HTR-8/SVneo (cell line): ENCODE results near the gene C5orf58.
A peak's percentile ranks its signal among the peaks of the same experiment; 100 is the strongest.

Source experiments
- DNase-seq: peaks from one replicate; pipeline ENCODE4 v3.0.0; 2011; ENCODE audit warnings: low spot score, mixed read lengths; ENCODE audit not compliant: insufficient read length
- FAIRE-seq: peaks from 2 replicates; lab custom pipeline; 2011; peaks lifted over from hg19 to GRCh38; lab: Jason Lieb, UNC

The C5orf58 gene

GRCh38 chr5:170252109-170252508 lies 19.3 kb downstream of the C5orf58 start:
- DNase-seq: no peak
- FAIRE-seq: no peak

DNA sequence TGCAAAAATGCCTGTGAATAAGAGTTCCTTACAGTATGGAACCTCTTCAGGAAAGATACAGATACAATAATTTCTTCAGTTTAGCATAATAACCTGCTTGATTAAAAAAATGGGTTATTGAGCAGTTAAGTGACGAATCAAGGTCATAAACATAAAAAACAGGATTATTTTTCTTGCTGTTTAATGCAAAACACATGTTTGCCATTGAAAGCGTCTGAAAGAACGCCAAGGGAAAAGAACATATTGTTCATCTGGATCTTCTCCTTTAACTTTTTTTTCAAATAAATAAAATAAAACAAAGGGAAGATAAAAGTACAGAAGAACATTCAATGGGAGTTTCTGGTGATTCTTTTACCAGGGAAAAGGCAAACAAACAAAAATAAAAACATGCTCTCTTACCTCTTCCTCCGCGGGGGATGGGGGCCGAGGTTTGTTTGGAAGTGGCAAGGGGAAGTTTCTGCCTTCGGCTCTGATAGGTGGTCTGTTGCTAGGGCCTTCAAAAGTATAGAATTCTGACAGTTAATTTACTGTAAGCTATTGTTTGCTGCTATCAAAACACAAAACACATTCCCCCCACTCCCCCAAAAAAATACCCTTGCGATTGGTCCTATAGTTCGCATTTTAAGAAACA lies 20.1 kb downstream of the C5orf58 start:
- no peak for FAIRE-seq
- DNase-seq: no peak

- FAIRE-seq: no peak
These were observed 21.3 kb downstream of the C5orf58 start for GRCh38 chr5:170254056-170254455.

GRCh38 chr5:170256571-170256970 lies 23.8 kb downstream of the C5orf58 start:
- no peak for FAIRE-seq
- DNase-seq: no peak

More at GRCh38 chr5:170254056-170254455, 21.3 kb downstream of the C5orf58 start:
- DNase-seq: no peak

GRCh38 chr5:170257370-170257769 lies 24.6 kb downstream of the C5orf58 start:
- no peak for DNase-seq
- FAIRE-seq: no peak

DNA sequence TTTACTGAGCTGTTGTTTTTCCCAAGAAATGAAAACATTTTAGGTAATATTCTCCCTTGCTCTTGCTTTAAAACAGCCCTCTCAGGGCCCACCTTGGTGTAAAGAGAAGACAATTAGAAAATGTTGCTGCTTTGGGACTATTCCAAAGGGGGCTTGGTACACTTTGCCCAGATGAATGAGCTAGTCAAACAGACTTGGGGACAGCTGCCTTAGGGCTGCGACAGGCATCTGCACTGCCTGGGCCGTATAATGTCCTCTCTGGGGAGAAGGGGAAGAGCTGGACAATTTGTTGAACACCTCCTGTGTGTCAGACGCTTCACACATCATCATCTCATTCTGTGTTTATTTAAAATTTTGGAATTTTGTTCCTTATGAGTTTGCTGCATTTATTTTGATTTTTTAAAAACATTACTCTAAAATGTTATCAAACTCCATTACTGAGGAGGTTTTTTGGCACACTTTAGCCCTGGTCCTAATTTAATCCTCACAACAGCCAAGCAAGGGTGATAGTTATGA lies 28.8 kb downstream of the C5orf58 start:
- FAIRE-seq: no peak
- DNase-seq: no peak

DNA sequence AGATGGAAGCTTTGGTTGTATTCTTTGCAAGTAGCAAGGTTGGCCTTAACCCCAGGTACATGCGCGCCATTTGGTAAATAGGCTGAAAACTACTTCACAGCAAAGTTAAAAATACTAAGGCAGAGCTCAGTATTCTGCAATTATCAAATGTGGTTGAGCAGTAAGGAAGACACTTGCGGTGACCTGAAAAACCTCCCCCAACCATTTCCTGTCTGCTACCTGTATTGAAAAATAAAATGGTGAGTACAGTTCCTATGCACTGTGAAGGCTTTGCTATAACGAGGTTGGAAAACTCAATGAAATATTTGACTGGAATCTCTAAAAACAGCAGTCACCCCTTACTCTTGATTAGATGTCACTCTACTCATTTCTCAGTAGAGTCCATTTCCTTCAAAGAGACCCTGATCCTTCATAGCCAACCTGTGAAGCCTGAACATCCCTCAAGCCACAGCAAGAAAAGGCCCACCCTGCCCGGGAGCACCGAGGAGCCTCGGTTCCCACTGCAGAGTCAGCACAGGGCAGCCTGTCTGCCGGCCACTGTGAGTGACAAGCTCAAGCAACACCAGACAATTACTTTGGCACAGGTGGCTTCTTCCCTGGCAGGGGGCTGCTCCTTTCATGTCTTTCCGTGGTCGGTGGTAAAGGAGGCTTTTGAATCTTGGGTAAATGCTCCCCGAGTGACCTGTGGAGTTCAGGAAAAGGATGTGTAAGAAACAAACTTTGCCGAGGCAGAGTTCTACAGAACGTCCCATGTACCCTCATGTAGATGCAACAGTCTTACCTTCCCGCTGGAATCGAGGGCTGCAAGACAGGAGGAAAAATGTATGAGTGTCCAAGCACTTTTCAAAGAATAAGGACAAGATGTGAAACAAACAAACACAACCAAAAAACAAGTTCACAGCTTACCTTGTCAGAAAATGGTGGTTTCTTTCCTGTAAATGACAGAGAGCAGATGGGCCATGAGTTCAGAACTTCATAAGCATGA lies 29.6 kb downstream of the C5orf58 start:
- FAIRE-seq: no peak
- DNase-seq: no peak

DNA sequence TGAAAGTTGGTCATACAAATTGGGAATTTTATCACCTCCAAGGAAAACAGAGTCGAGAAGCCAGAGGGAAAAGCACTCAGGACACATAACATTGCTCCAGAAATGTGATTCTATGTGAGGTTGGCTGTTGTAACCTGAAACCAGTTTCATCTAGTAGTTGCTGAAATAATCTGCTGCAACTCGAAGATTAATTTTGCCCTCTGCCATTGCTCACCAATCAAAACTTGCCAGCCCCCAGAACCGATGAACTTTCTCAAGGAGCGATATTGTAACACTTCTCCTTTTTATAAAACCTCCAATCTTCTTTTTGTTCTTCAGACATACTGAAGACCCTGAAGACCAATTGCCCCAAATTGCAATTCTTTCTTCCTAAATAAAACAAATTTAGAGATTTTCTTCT lies 31.1 kb downstream of the C5orf58 start:
- no peak for FAIRE-seq
- DNase-seq: no peak

DNA sequence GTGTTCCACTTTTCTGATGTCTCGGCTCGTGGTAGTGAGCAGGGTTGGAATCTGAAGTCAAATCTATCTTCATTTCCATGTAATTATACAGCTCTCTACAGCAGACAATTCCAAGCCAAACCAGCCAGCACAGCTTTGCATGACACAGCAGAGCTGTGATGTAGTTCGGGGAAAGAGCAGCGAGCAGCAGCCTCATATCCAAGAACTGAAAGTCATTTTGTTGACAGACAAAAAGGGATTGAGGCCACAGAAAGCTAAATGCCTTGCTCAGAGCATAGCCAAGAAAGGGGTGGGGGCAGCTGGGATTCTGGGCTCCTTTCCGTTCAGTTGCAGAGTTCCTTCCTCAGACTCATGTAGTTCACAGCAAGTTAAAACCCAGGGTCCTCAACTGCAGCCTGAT lies 32.7 kb downstream of the C5orf58 start:
- DNase-seq (no peak), FAIRE-seq (no peak)

DNA sequence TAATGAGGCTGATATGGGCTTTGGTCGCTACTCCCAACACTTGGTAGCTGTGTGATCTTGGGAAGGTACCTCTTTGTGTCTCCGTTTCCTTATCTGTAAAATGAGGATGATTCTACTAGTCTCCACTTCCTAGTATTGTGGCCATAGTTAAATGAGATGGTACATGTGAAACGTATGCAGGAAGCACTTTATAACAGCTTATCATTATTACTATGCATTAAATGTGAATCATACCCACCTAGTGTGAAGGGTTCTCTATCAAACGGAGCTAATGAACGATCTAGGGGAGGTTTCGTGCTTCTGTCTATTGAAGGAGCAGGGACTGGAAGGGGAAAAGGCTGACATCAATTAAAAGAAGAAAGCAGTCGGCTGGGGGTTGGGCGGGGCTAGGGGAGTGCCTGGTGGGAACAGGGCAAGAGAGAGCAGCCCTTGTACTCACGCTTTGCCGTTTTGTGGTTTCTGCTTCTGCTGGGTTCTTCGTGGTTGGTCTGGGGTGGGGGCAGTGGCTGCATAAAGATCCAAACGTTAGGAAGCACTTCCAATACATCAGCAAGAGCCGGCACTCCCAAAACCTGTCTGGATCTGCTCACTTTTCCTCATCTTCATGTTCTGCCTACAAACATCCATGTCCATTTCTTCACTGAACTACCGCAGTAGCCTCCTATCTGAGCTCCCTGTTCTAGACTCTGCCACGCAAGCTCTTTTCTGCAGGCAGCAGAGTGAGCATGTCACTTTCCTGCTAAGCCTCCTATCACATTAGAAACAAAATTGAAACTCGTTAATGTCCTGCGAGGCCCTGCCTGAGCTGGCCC lies 34.0 kb downstream of the C5orf58 start:
- FAIRE-seq: no peak
- DNase-seq: no peak

GRCh38 chr5:170267431-170268152 lies 34.8 kb downstream of the C5orf58 start:
- DNase-seq (peak; percentile 79), FAIRE-seq (no peak)

DNA sequence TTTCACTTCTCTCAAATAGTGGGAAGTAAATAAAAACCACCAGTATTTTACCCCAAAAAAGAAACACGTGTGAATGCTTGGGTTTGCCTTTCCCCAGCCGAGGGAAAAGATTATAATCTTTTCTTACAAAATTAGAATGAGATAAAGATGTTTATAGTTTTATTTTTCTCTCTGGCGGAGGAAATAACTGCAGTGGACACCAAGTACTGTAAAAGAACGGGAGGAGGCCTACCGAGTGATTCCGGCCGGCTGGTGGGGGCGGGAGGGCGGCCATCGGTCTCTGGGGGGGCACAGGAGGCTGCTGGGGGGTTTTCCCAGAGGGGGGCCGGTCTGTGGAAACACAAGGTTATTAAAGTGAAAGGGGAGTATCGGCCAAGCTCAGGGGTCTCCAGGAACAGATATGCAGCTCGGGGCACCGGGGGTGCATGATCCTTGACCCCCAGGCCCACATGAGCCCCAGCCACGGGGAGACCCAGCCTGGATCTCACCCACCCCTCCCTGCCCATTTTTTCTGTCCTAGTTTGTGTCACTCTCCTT lies 35.4 kb downstream of the C5orf58 start:
- no peak for FAIRE-seq

GRCh38 chr5:170268884-170269283 lies 36.1 kb downstream of the C5orf58 start:
- DNase-seq (no peak), FAIRE-seq (no peak)

More for the DNA sequence above, 35.4 kb downstream of the C5orf58 start:
- DNase-seq: no peak

GRCh38 chr5:170269579-170269978 lies 36.8 kb downstream of the C5orf58 start:
- no peak for FAIRE-seq
- no peak for DNase-seq

- FAIRE-seq: no peak
These were observed 37.7 kb downstream of the C5orf58 start for GRCh38 chr5:170270293-170271069.

GRCh38 chr5:170273968-170274710 lies 41.4 kb downstream of the C5orf58 start:
- DNase-seq (peak; percentile 38), FAIRE-seq (no peak)

More at GRCh38 chr5:170270293-170271069, 37.7 kb downstream of the C5orf58 start:
- DNase-seq: no peak

DNA sequence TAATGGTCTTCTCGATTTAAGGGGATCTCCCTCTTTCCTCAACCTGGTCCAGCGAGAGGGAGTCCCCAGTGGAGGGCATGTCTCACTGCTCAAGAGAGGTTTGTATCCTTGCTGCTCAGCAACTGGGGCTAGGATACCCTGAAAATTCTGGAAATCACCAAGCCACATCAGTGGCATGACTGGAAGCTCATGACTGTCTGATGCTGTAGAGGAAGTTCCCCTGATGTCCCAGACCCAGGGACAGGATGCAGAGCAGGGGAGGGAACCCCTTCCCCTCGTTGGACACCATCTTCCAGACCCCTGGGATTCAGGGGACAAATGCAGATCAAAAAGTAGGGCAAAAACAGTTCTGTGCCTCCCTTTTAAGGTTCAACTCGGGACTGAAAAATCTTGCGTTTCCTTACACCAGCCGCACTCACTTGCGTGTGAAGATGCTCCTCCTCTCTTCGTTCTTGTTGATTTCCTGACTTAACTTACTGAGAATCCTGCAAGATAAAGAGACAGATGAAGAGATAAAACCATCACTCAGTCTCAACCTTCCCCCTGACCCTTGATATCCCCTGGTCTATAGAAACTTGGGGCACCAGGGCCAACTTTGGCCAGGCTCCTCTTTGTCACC lies 42.7 kb downstream of the C5orf58 start:
- DNase-seq (no peak), FAIRE-seq (no peak)
